Natural killer cell (primary cell): ENCODE results near the gene PDK1. TPM values are rescaled to one million over a fixed set of nuclear protein-coding genes. Genes with fewer than 3 reads are reported as not detected.

Experiments used
- ATAC-seq, 3 donors: fragments of 150-1000 bp in 2 of 3; fragments of 200-7000 bp in 1 of 3; cut with Tn5 transposase; 1 replicate in 1 of 3; 2 replicates in 2 of 3; pipeline ENCODE4 v1.10.0; 2021; ENCODE audit warnings: mild to moderate bottlenecking in 2 of 3, moderate library complexity in 2 of 3
- DNase-seq, 2 donors: peaks; one replicate each; pipeline versions ENCODE4 v3.0.0 to v3.0.0-alpha.2; 2013 to 2021; ENCODE audit warnings: mixed read lengths in 1 of 2
- H3K27ac ChIP-seq: one replicate; pipeline ENCODE4 v1.5.1; 2013; ENCODE audit warnings: mild to moderate bottlenecking, low read length
- H3K27me3 ChIP-seq: one replicate; pipeline ENCODE4 v1.6.1; 2013; ENCODE audit warnings: low read length; ENCODE audit not compliant: control insufficient read depth, insufficient read depth
- H3K36me3 ChIP-seq: one replicate; pipeline ENCODE4 v1.6.1; 2013; ENCODE audit warnings: low read length; ENCODE audit not compliant: control insufficient read depth, insufficient read depth
- H3K4me1 ChIP-seq: one replicate; pipeline ENCODE4 v1.6.1; 2013; ENCODE audit warnings: low read length; ENCODE audit not compliant: control insufficient read depth, insufficient read depth
- H3K4me3 ChIP-seq: one replicate; pipeline ENCODE4 v1.5.1; 2013; ENCODE audit warnings: low read length
- H3K9me3 ChIP-seq: one replicate; pipeline ENCODE4 v1.6.1; 2013; ENCODE audit warnings: low read length; ENCODE audit not compliant: control insufficient read depth, insufficient read depth
- H3K27ac Mint-ChIP-seq, 2 donors: one replicate each; pipeline ENCODE4 v1.8.0; 2022; ENCODE audit warnings: mild to moderate bottlenecking in 2 of 2, mixed read lengths in 2 of 2, moderate library complexity in 1 of 2
- H3K27me3 Mint-ChIP-seq, 2 donors: one replicate each; pipeline ENCODE4 v1.8.0; 2022; ENCODE audit warnings: low read depth in 2 of 2, mixed read lengths in 2 of 2
- H3K36me3 Mint-ChIP-seq: one replicate; pipeline ENCODE4 v1.8.0; 2022; ENCODE audit warnings: mixed read lengths
- H3K4me1 Mint-ChIP-seq, 2 donors: one replicate each; pipeline ENCODE4 v1.8.0; 2022; ENCODE audit warnings: mixed read lengths in 2 of 2
- H3K4me3 Mint-ChIP-seq: one replicate; pipeline ENCODE4 v1.8.0; 2022; ENCODE audit warnings: mild to moderate bottlenecking, moderate library complexity, mixed read lengths
- H3K9me3 Mint-ChIP-seq, 2 donors: one replicate each; pipeline ENCODE4 v1.8.0; 2022; ENCODE audit warnings: mixed read lengths in 2 of 2
- CTCF ChIP-seq: fragments of 200-600 bp; IDR thresholded peaks from one replicate; pipeline ENCODE4 v1.8.0; 2022; ENCODE audit warnings: antibody characterized with exemption
- WGBS: methylation state at CpG from one replicate; pipeline ENCODE4 v1.1.7; 2013; ENCODE audit warnings: missing lambda C conversion rate; ENCODE audit not compliant: insufficient coverage; 5-methylcytosine and 5-hydroxymethylcytosine counted together
- intact Hi-C: fragments of 100-400 bp; cut with micrococcal nuclease; formaldehyde crosslinking; loops from one replicate; pipeline ENCODE4 v1.14.2; 2022
- total RNA-seq, 4 donors: library from RNA; stranded (reverse); fragments of 120-200 nt in 1 of 4; gene quantifications; one replicate each; pipeline versions ENCODE4 v1.2.3 to v1.2.4, GENCODE V29; 2013 to 2022

PDK1 gene
- total RNA-seq, 3 donors from 2014 or later (not counting 1 experiment from before 2014, with no cell fraction given): 17.3 to 29.1 (median 22.6) TPM

- Mint-ChIP-seq H3K27ac (no peak overlapping the region), H3K4me1 (no peaks in the 10 kb centered on the region), H3K9me3 (no peaks in the 10 kb centered on the region), H3K36me3 (no peaks in the 10 kb centered on the region), H3K27me3 (no peaks in the 10 kb centered on the region), H3K4me3 (no peak overlapping the region)
- no peak overlapping the region for H3K27ac ChIP-seq
- intact Hi-C loops: no loop called here
- ATAC-seq: no peak
- no peak for DNase-seq
- H3K4me3 ChIP-seq: no peak overlapping the region
- 85% methylated on average over 4 of the region's 4 CpGs for WGBS
- H3K4me1 ChIP-seq: no peaks in the 10 kb centered on the region
- H3K9me3 ChIP-seq: no peaks in the 10 kb centered on the region
- H3K27me3 ChIP-seq: no peaks in the 10 kb centered on the region
- TF ChIP-seq CTCF: no peak
- H3K36me3 ChIP-seq: peaks cover 6% of the 10 kb centered on the region
Measured at GRCh38 chr2:172613040-172613439, 57.1 kb downstream of the PDK1 start.

GRCh38 chr2:172613615-172614231 is 57.8 kb downstream of the PDK1 start:
- Mint-ChIP-seq H3K9me3 (no peaks in the 10 kb centered on the region), H3K4me3 (no peak overlapping the region), H3K27me3 (no peaks in the 10 kb centered on the region), H3K27ac (no peak overlapping the region), H3K36me3 (no peaks in the 10 kb centered on the region), H3K4me1 (no peaks in the 10 kb centered on the region)
- Histone ChIP-seq H3K27ac (no peak overlapping the region), H3K36me3 (peaks cover 6% of the 10 kb centered on the region), H3K4me1 (no peaks in the 10 kb centered on the region), H3K27me3 (no peaks in the 10 kb centered on the region), H3K4me3 (no peak overlapping the region), H3K9me3 (no peaks in the 10 kb centered on the region)
- intact Hi-C loops: no loop called here
- ATAC-seq (no peak), DNase-seq (no peak)
- no peak for TF ChIP-seq CTCF
- WGBS: 96% methylated on average over 10 of the region's 10 CpGs

- no peaks in the 10 kb centered on the region for H3K4me1 ChIP-seq
- Mint-ChIP-seq H3K36me3 (no peaks in the 10 kb centered on the region), H3K27me3 (no peaks in the 10 kb centered on the region), H3K27ac (no peak overlapping the region), H3K4me3 (no peak overlapping the region), H3K4me1 (no peaks in the 10 kb centered on the region), H3K9me3 (no peaks in the 10 kb centered on the region)
- no peaks in the 10 kb centered on the region for H3K36me3 ChIP-seq
- intact Hi-C loops: no loop called here
- H3K27ac ChIP-seq: no peak overlapping the region
- H3K9me3 ChIP-seq: no peaks in the 10 kb centered on the region
- no peaks in the 10 kb centered on the region for H3K27me3 ChIP-seq
- DNase-seq (no peak), ATAC-seq (no peak)
- 82% methylated on average over 6 of the region's 6 CpGs for WGBS
- no peak overlapping the region for H3K4me3 ChIP-seq
- TF ChIP-seq CTCF: no peak
Measured at GRCh38 chr2:172614932-172615331, 59.0 kb downstream of the PDK1 start.

- no peaks in the 10 kb centered on the region for H3K9me3 Mint-ChIP-seq
- no peak overlapping the region for H3K27ac Mint-ChIP-seq
- H3K4me1 ChIP-seq: no peaks in the 10 kb centered on the region
- no peak overlapping the region for H3K27ac ChIP-seq
- no peaks in the 10 kb centered on the region for H3K36me3 ChIP-seq
- no peaks in the 10 kb centered on the region for H3K36me3 Mint-ChIP-seq
- no peaks in the 10 kb centered on the region for H3K4me1 Mint-ChIP-seq
- H3K27me3 ChIP-seq: no peaks in the 10 kb centered on the region
- DNase-seq (no peak), ATAC-seq (no peak)
- H3K27me3 Mint-ChIP-seq: no peaks in the 10 kb centered on the region
- TF ChIP-seq CTCF: no peak
- H3K9me3 ChIP-seq: no peaks in the 10 kb centered on the region
- H3K4me3 Mint-ChIP-seq: no peak overlapping the region
- intact Hi-C loops: no loop called here
- no peak overlapping the region for H3K4me3 ChIP-seq
- WGBS: 70% methylated on average over 3 of the region's 5 CpGs
Measured at GRCh38 chr2:172615727-172616261, 59.9 kb downstream of the PDK1 start.
